Smooth muscle cell (in vitro differentiated cells): ENCODE data around the gene ANKRD12. TPM values are rescaled to one million over a fixed set of nuclear protein-coding genes. Genes with fewer than 3 reads are reported as not detected.
"Not testable (repeated sequence)": the region's sequence is repeated elsewhere in the genome, so short reads cannot be mapped to it uniquely, and the experiment has no call there.

Experiments used
- DNase-seq: peaks from one replicate; lab custom pipeline; 2025; ENCODE audit not compliant: unreplicated experiment; lab: John Stamatoyannopoulos, UW
- H2AFZ ChIP-seq: fragments of 200-600 bp; sonication (generic); 2 replicates; pipeline ENCODE4 v1.6.0; 2016; ENCODE audit warnings: antibody characterized with exemption, low read depth, mild to moderate bottlenecking
- H3F3A ChIP-seq: fragments of 200-600 bp; sonication (generic); 2 replicates; pipeline ENCODE4 v1.6.0; 2017; ENCODE audit warnings: antibody characterized with exemption, low read depth
- H3K27ac ChIP-seq: fragments of 200-600 bp; sonication (generic); 2 replicates; pipeline ENCODE4 v1.5.1; 2016; ENCODE audit warnings: low read depth, mild to moderate bottlenecking
- H3K27me3 ChIP-seq: fragments of 200-600 bp; sonication (generic); 2 replicates; pipeline ENCODE4 v1.6.1; 2016; ENCODE audit warnings: low read depth, mild to moderate bottlenecking
- H3K36me3 ChIP-seq: fragments of 200-600 bp; sonication (generic); 2 replicates; pipeline ENCODE4 v1.5.1; 2016; ENCODE audit warnings: low read depth
- H3K4me1 ChIP-seq: fragments of 200-600 bp; sonication (generic); 2 replicates; pipeline ENCODE4 v1.5.1; 2016; ENCODE audit warnings: low read depth
- H3K4me2 ChIP-seq: fragments of 200-600 bp; sonication (generic); 2 replicates; pipeline ENCODE4 v1.6.0; 2016; ENCODE audit warnings: mild to moderate bottlenecking
- H3K4me3 ChIP-seq: fragments of 200-600 bp; sonication (generic); 2 replicates; pipeline ENCODE4 v1.5.1; 2016; ENCODE audit warnings: mild to moderate bottlenecking
- H3K79me2 ChIP-seq: fragments of 200-600 bp; sonication (generic); 2 replicates; pipeline ENCODE4 v1.6.0; 2016; ENCODE audit warnings: low read depth, mild to moderate bottlenecking
- H3K9ac ChIP-seq: fragments of 200-600 bp; sonication (generic); 2 replicates; pipeline ENCODE4 v1.6.0; 2016; ENCODE audit warnings: low read depth
- H3K9me3 ChIP-seq: fragments of 200-600 bp; sonication (generic); replicated peaks from 2 replicates; pipeline ENCODE4 v1.5.1; 2016; ENCODE audit warnings: low read depth
- H4K20me1 ChIP-seq: fragments of 200-600 bp; sonication (generic); 2 replicates; pipeline ENCODE4 v1.6.0; 2016; ENCODE audit warnings: low read depth
- WGBS: methylation state at CpG from one replicate; pipeline ENCODE4 v1.1.7; 2016; ENCODE audit warnings: low lambda C conversion rate; 5-methylcytosine and 5-hydroxymethylcytosine counted together
- polyA plus RNA-seq: library from polyadenylated mRNA; unstranded; fragments of >200 nt; fragmentation: Nextera tagmentation; extraction: Ambion mirVana; gene quantifications from 2 replicates; pipeline ENCODE4 v1.2.1, GENCODE V29; 2016
- total RNA-seq: library from RNA; depleted of rRNA; stranded (reverse); fragments of >200 nt; gene quantifications from 2 replicates; pipeline ENCODE4 v1.2.3, GENCODE V29; 2014
- TF ChIP-seq, protein P1 (sequence below): fragments of 200-600 bp; sonication (generic); IDR thresholded peaks from 2 replicates; pipeline ENCODE4 v1.5.1; 2017; ENCODE audit warnings: borderline replicate concordance, mild to moderate bottlenecking, antibody characterized with exemption; ENCODE audit not compliant: insufficient read depth, poor library complexity, severe bottlenecking

ANKRD12 gene
- total and polyA plus RNA-seq, 2 experiments from 2014 or later: 28.8 to 43.7 TPM

GRCh38 chr18:9090578-9090977, 46.0 kb upstream of the ANKRD12 start:
- 92% methylated on average over 5 of the region's 5 CpGs for WGBS
- TF ChIP-seq, protein P1, sequence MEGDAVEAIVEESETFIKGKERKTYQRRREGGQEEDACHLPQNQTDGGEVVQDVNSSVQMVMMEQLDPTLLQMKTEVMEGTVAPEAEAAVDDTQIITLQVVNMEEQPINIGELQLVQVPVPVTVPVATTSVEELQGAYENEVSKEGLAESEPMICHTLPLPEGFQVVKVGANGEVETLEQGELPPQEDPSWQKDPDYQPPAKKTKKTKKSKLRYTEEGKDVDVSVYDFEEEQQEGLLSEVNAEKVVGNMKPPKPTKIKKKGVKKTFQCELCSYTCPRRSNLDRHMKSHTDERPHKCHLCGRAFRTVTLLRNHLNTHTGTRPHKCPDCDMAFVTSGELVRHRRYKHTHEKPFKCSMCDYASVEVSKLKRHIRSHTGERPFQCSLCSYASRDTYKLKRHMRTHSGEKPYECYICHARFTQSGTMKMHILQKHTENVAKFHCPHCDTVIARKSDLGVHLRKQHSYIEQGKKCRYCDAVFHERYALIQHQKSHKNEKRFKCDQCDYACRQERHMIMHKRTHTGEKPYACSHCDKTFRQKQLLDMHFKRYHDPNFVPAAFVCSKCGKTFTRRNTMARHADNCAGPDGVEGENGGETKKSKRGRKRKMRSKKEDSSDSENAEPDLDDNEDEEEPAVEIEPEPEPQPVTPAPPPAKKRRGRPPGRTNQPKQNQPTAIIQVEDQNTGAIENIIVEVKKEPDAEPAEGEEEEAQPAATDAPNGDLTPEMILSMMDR: no peak
- Histone ChIP-seq H3F3A (no peaks in the 10 kb centered on the region), H3K9me3 (no peaks in the 10 kb centered on the region), H2AFZ (no peak overlapping the region), H3K9ac (no peak overlapping the region), H3K4me3 (no peak overlapping the region), H3K36me3 (no peaks in the 10 kb centered on the region), H3K79me2 (no peaks in the 10 kb centered on the region), H3K27me3 (no peaks in the 10 kb centered on the region), H3K4me2 (no peak overlapping the region), H3K4me1 (peaks cover 8% of the 10 kb centered on the region), H3K27ac (no peak overlapping the region), H4K20me1 (no peaks in the 10 kb centered on the region)
- DNase-seq: no peak

DNA sequence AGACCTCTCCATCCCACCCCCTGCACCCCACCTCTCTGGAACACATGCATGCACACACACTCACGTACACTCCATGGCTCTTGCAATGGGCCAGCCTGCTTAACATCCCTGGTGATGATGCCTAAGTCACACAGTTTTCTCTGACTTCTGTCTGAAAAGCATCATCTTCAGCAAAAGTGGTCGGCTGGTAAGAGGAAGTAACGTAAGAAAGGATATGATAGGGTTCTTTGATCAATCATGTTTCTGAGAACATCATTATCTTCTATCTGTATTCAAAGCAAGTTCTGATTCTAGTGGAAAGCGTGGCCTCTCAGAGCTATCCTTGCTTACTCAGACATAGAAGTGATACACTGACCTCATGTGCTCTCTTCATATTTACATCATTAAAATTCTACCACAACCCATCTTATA, 45.5 kb upstream of the ANKRD12 start:
- H3K27ac ChIP-seq: no peak overlapping the region
- no peaks in the 10 kb centered on the region for H3F3A ChIP-seq

GRCh38 chr18:9092665-9093064, 43.9 kb upstream of the ANKRD12 start:
- no peaks in the 10 kb centered on the region for H3F3A ChIP-seq
- H2AFZ ChIP-seq: no peak overlapping the region
- no peak overlapping the region for H3K9ac ChIP-seq
- H3K27ac ChIP-seq: no peak overlapping the region
- no peaks in the 10 kb centered on the region for H3K9me3 ChIP-seq
- H3K36me3 ChIP-seq: no peaks in the 10 kb centered on the region
- no peak overlapping the region for H3K4me3 ChIP-seq
- no peak overlapping the region for H3K4me2 ChIP-seq
- peaks cover 8% of the 10 kb centered on the region for H3K4me1 ChIP-seq
- no peaks in the 10 kb centered on the region for H3K27me3 ChIP-seq
- no peaks in the 10 kb centered on the region for H4K20me1 ChIP-seq
- 84% methylated on average over 2 of the region's 2 CpGs for WGBS
- H3K79me2 ChIP-seq: no peaks in the 10 kb centered on the region
- no peak for DNase-seq
- TF ChIP-seq, protein P1: no peak

More for the DNA sequence above, 45.5 kb upstream of the ANKRD12 start:
- Histone ChIP-seq H3K9ac (no peak overlapping the region), H3K9me3 (no peaks in the 10 kb centered on the region), H4K20me1 (no peaks in the 10 kb centered on the region), H3K4me1 (peaks cover 8% of the 10 kb centered on the region), H2AFZ (no peak overlapping the region), H3K4me3 (no peak overlapping the region), H3K27me3 (no peaks in the 10 kb centered on the region), H3K79me2 (no peaks in the 10 kb centered on the region), H3K36me3 (no peaks in the 10 kb centered on the region), H3K4me2 (no peak overlapping the region)
- TF ChIP-seq, protein P1: no peak
- 95% methylated on average over 4 of the region's 4 CpGs for WGBS
- no peak for DNase-seq

GRCh38 chr18:9093109-9093508, 43.5 kb upstream of the ANKRD12 start:
- H3K79me2 ChIP-seq, H3K4me3 ChIP-seq, DNase-seq, H3K36me3 ChIP-seq, H2AFZ ChIP-seq, H3K9me3 ChIP-seq, H3K27me3 ChIP-seq, H3F3A ChIP-seq, H3K9ac ChIP-seq, H3K4me2 ChIP-seq, H3K27ac ChIP-seq, H4K20me1 ChIP-seq, H3K4me1 ChIP-seq: not testable (repeated sequence)
- 93% methylated on average over 3 of the region's 3 CpGs for WGBS
